Measurements from ENCODE around the gene DPY19L1.
"Not testable (repeated sequence)": the region's sequence is repeated elsewhere in the genome, so short reads cannot be mapped to it uniquely, and the experiment has no call there.

The DPY19L1 gene

DNA sequence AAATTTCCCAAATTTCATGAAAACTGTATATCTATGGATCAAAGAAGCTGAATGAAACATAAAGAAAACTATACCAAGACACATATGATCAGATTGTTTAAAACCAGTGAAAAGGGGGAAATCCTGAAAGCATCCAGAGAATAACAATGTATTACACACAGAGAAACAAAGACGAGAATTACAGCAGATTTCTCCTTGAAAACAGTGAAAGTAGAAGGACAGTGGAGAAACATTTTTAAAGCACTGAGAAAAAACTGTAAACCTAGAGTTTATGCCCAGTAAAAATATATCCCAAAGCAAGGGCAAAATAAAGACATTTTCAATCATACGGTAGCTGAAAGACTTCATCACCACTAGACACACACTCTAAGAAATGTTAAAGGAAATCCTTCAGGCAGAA, 121.0 kb downstream of the DPY19L1 start:
- DNase-seq, result no peak

DNA sequence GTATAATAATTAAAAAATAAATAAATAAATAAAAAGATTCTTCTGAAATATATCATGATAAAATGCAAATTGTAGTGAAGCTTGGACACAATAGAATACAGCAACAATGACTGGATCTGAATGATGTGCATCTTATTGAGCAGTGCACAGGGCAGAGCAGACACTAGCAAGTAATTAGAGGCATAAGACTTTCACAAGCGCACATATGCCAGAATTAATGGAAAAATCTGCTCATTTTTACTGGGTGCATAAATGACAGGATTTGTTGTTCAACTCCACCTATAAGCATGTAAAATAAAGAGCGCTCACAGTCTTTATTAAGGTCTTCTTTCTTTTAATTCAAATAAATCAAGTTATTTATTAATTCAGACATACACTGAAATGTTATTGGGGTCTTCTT, 125.0 kb downstream of the DPY19L1 start:
- DNase-seq, result no peak

DNA sequence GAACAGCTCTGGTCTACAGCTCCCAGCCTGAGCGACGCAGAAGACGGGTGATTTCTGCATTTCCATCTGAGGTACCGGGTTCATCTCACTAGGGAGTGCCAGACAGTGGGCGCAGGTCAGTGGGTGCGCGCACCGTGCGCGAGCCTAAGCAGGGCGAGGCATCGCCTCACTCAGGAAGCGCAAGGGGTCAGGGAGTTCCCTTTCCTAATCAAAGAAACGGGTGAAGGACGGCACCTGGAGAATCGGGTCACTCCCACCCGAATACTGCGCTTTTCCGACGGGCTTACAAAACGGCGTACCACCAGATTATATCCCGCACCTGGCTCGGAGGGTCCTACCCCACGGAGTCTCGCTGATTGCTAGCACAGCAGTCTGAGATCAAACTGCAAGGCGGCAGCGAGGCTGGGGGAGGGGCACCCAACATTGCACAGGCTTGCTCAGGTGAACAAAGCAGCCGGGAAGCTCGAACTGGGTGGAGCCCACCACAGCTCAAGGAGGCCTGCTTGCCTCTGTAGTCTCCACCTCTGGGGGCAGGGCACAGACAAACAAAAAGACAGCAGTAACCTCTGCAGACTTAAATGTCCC, 130.9 kb downstream of the DPY19L1 start:
- not testable (repeated sequence) for DNase-seq

DNA sequence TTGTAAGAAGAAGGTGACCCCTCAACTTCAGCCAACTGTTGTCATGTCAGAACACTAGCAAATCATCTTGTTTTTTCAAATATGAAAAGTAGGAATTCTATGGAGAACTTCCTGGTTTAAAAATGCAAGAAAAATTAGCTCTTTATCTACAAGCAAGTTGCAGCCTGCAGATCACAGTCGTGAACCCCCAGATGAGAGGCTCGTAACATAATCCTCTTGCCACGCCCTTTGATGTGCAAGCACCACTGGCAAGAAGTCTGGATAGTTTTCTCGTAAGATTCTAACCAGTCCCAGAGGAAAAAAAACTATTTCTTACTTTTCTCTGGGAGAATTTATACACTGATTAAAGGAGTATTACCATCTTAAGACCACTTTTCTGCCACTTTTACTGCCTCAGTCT, 132.3 kb downstream of the DPY19L1 start:
- DNase-seq, result no peak

DNA sequence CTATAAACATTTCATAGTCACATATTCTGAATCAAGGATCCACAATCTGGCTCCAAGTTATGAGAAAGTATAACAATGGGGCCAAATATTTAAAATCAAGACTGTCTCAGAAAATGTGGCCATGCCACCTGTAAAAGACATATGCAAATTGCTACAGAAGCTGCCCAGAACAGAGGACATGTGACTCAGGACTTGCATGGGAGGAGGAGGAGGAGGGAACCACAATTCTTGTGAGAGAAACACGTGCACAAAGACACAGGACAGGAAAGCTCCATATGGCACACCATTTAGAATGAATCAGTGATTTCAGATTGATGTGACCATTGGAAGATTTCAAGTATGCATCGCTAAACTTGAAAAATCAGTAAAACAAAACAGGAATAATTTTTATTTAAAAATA, 133.4 kb downstream of the DPY19L1 start:
- DNase-seq, result not testable (repeated sequence)

DNA sequence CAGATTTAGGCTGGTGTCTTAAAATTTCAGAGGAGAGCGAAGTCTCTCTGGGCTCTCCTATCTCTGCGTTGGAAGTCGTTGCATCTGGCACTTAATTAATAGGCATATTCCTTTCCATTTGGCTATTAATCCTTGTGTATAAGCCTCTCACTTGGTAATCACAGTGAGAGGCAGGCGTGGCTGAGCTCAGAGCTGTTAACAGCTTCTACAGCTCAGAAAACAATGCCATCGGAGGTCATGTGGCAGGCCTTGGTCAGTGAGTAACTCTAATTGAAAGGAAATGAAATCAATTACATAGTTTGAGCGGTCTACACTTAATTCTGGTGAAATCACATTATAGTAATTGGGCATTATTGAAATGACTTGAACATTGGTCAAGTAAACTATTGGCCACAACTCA, 135.1 kb downstream of the DPY19L1 start:
- DNase-seq, result no peak

DNA sequence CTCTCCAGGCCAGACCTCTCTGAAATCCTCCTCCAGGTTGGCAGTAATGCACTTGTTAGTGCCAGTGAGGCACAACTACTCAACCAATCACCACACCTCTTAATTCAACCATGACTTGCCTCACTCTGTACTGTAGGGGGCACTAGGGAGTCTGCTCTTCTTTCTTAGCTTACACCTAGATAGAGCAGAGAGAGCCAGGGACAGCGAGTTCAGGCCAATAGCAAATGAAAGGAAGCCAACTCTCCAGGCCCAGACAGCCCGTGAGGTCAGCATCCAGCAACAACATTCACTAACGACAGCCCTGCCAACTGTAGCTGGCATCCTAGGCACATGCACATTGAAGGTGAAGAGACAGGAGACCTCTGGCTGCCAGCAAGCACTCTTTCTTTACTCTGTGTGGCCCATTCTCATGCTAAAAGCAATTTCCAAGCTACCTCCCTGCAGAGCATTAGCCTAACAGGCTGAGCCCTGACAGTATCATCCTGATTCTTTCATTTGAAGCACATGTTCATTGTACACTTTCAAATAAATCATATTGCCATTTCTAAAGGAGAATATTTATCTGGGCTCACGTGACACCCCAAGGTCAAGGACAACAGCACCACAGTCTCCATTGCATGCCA, 136.3 kb downstream of the DPY19L1 start:
- DNase-seq, result no peak

DNA sequence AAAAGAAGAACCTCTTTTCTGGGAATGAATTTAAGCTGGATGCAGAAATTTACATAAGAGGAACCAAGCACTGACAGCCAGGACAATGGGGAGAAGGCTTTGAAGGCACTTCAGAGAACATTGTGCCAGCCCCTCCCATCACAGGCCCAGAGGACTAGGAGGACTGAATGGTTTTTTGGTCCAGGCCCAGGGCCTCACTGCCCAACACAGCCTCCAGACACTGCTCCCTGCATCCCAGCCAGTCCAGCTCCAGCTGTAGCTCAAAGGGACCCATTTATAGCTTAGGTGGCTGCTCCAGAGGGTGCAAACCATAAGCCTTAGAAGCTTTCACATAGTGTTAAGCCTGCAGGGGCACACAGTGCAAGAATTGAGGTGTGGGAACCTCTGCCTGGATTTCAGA, 142.1 kb downstream of the DPY19L1 start:
- no peak for DNase-seq

DNA sequence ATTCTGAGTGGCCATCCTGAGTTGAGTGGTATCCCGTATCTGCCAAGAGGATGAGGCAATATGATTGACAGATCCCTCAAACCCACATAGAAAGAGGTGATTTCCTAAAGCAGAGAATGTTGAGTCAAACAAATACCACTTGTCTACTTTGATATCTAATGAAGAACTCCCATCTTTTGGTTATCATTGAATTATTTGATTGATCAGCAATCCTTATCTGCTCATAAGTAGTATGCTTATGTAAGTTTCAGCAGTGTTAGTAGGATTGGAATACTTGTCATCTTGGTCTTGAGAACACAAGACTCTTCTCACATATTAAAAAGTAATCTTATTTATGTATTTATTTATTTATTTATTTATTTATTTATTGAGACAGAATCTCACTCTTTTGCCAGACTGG, 147.3 kb downstream of the DPY19L1 start:
- DNase-seq, result no peak

DNA sequence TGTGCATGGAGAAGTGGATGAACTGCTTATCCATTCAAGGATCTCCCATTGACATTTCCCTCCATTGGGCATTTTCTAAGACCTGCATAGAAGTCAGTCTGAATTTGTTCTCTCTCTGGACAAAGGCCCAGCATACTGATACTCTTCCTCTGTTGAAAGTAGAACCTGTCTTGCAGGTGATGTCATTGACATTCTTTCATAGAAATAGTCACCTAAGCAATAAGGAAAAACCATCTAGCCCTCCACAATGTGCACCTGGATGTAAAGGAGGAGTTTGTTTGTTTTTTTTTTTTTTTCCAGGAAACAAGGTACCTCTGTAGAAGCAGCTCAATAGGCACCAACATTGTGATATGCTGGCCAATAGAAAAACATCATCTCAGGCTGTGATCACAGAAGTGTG, 150.4 kb downstream of the DPY19L1 start:
- DNase-seq, result no peak

DNA sequence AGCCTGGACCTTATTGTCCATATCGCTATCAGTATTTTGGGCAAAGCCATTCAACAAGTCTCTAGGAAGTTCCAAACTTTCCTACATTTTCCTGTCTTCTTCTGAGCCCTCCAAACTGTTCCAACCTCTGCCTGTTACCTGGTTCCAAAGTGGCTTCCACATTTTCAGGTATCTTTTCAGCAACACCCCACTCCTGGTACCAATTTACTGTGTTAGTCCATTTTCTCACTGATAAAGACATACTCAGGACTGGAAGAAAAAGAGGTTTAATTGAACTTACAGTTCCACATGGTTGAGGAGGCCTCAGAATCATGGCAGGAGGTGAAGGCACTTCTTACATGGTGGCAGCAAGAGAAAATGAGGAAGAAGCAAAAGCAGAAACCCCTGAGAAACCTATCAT, 153.4 kb downstream of the DPY19L1 start:
- DNase-seq, result not testable (repeated sequence)

DNA sequence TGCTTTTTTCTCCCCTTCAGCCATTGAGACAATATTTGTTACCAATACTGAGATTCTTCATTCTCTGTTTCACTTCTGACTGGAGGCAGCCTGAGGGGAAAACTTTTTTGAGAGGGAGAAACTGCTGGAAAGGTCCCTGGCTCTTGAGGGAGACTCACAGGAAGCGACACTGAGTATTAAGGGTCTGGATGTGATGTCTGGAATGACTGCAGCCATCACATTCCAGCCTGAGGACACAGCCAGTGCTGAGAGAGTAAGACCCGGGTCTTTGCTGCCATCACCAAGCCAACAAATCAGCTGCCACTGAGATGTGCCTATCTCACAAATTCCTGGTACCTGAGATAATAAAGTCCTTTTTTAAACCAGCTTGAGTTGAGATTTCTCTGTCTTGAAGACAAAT, 157.4 kb downstream of the DPY19L1 start:
- no peak for DNase-seq

DNA sequence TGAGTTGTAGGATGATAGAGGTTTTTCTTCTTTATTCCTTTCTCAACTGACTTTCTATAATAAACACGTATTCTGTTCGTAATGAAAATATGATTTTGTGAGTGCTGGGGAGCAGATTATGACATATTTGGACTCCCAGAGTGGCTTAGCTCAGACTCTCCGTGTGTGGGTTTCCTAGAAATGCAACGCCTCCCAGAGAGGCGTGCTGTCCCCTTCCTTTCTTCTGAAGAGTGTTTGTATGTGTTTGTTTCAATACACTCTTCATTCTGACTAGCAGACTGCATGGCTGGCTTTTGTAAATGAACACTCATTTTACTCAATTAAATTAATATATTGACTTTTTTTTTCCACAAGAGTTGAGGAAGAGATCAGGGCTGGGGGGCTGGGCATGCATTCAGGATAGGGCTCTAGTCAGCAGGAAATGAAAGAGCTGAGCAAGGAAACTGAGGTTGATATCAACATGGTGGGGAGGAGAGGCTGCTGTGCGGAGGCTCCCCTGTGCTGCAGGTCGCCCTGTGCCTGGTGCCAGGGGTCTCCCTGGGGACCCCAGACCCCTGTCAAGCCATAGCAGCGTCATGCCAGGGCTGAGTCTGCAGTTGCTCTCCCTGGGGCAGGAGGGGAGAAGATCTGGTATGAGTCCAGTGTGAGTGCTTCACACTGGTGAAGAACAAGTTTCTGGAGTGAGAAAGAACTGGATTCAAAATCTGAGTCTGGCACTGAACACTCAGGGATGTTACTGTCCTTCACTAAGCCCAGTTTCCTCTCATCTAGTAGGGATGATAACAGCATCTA, 158.1 kb downstream of the DPY19L1 start:
- DNase-seq, result not testable (repeated sequence)

All from fibroblast of skin of abdomen (primary cell).